ENCODE data around the gene RACK1.
"Not testable (repeated sequence)": the region's sequence is repeated elsewhere in the genome, so short reads cannot be mapped to it uniquely, and the experiment has no call there.

Gene RACK1

GRCh38 chr5:181210698-181211097, 33.0 kb downstream of the RACK1 start:
- not testable (repeated sequence) for DNase-seq

- not testable (repeated sequence) for DNase-seq
Observed at GRCh38 chr5:181210148-181210547, 33.6 kb downstream of the RACK1 start.

- DNase-seq = not testable (repeated sequence)
Observed at GRCh38 chr5:181209006-181209405, 34.7 kb downstream of the RACK1 start.

DNA sequence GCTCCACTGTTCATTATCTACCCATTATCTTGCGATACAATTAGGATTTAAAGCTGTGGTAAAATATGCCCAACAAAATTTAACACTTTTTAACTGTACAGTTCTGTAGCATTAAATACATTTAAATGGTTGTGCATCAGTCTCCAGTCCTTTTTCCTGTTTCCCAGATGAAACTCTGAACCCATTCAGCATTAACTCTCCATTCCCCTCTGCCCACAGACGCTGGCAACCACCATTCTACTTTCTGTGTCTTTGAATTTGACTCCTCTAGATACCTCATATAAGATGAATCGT, 35.8 kb downstream of the RACK1 start:
- DNase-seq = no peak

GRCh38 chr5:181207214-181207959, 36.3 kb downstream of the RACK1 start:
- no peak for DNase-seq

DNA sequence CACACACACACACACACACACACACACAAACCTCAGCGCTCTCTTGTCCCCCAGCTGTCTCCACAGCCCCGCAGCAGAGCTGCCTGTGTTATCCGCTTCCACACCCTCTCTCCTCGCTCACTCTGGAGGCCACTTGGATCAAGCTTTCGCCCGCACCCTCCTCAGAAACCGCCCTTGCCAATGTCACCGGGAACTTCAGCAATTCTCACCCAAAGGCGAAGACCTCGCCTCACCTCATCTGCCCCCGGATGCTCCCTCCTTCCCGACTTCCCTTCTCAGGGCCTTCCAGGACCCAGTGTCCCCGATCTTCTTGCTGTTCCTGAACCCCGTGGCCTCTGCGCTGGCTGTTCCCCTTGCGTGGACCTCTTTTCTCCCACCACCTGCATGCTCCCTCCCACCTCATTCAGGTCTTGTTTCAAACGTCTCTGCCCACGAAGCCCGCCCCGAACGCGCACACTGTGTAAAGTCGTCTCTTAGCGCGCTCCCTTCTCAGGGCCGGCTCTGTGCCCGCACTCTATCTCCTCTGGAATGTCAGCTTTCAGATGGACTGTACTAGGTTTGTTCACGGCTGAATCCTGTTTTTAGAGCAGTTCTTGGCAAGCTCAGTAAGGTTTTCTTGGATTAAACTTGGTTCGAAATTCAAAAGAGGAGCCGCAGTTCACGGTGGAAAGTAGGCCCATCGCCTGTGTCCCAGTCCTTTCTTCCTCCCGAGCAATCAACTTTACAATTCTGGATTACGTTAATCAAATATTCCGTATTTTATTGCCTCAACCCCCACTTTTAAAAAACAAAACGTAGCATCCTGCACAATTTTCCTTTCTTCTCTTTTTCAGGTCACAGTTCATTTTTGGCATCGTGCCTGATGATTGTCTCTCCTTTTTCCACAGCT, 37.7 kb downstream of the RACK1 start:
- DNase-seq = no peak

GRCh38 chr5:181204826-181205760, 38.6 kb downstream of the RACK1 start, which contains the start of gene TRIM7:
TRIM7 (minus strand) TSS chr5:181205196; CDS start chr5:181205110, 86 bp downstream.
- DNase-seq = no peak

DNA sequence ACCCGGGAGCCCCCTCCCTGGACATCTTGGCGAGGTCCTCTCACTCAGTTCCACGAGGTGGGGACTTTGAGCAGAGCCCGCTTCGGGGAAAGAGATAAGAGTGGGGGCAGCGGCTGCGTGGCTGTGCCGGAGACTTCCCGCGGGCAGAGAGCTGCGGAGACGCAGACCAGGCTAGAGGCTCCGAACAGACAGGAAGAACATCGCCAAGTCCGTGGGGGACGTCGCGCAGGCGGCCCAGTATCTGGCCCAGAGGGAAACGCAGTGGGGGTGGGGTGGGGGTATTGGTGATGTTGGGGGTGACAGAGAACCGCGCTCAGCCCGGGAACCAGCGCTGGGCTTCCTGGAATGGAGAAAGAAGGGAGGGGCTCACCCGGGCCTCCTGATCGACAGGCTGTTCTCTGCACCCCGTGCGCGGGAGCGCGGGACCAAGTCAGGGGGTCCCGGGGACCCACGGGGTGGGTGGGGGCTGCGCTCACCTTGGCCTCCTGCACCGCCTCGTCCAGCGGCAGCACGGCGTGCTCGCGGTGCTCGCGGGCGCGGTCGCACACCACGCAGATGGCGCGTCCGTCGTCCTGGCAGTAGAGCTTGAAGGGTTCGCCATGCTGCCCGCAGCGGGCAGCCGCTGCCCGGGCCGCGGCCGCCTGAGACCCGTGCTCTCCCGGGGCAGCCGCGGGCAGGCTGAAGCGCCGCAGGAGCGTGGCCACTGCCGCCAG, 39.4 kb downstream of the RACK1 start:
- no peak for DNase-seq

DNA sequence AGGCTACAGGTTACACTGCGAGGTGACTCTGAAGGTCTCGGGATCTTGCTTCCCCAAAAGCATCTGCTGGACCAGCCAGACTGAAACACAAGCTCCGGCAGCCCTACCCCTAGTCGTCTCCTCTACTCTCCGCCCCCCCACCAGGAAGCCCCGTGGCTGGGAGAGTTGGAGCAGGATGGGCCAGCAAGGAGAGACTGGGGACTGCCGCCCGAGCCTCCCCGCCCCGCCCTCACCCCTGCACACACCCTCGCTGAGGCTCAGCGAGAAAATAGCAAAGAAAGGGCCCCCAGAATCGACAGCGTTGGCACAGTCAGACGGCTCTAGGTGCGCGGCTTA, 40.0 kb downstream of the RACK1 start:
- DNase-seq = no peak

DNA sequence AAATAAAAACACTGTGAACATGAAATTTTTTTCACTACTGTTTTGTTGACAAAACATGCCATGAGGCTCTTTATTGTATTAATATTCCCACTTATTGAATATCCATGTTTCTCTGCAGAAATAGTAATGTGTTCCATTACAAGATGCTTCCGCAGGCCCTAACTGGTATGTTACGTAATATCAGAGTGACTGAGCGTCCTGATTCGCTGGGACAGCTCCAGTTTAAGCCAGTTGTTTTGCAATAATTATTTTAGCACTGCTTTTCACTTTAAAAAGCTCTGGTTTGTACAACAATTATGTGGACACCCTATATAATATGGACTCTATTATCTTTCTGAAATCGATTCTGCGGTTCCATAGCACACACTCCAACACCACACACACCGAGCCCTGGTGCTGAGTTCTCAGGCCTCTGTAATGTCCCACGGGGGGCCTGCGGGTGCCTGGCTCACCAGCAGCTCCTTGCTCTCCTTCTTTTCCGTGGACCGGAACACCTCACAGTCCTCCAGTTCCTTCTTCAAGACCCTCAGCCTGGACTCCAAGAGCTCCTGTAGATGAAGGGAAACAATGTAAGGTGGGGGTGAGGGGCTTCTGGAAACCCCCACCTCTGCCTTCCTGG, 40.5 kb downstream of the RACK1 start:
- no peak for DNase-seq

DNA sequence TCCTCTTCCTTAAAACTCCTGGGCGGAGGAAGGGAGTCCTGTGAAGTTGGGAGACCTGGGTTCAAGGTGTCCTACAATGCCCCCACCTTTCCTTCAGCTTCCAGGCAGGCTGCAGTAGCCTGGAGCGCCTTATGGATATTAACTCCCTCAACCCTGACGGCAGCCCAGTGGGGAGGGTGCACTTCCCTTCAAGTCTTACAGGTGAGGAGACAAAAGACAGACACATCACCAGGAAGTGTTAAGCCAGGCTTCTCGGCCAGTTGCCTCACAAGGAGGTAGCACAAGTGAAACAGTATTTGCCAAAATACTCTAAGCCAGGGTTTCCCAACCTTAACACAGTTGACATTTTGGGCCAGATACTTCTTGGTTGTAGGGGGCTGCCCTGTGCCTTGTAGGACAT, 42.9 kb downstream of the RACK1 start:
- DNase-seq = no peak

GRCh38 chr5:181199881-181200638, 43.6 kb downstream of the RACK1 start:
- DNase-seq = no peak

- no peak for DNase-seq
Observed at GRCh38 chr5:181198905-181199519, 44.7 kb downstream of the RACK1 start.

- DNase-seq = no peak
Observed at GRCh38 chr5:181198106-181198685, 45.5 kb downstream of the RACK1 start.

DNA sequence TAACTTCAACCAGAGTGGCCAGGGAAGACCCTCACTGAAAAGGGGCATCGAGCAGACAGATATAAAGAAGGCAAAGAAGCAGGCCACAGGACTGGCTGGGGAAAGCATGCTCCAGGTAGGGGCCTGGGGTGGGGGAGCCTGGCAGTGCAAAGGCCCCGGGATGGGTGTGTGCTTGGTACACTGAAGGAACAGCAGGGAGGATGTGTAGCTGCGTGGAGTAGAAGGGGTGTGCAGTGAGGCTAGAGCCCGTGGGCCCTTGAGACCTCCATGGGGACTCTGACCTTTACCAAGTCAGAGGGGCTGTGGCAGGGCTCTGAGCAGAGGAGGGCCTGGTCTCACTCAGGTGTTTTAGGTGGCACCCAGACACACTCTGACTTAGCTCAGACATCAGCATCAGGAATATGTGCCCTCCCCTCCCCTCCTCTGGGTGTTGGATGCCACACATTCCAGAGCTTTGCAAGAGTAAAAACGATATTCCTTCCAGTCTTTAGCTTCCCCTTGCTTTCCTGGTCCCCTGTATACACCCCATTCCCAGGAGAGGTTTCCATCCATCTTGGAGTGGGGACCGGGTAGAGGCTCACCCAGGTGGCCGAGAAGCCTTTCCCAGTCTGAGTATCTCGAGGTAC, 46.3 kb downstream of the RACK1 start:
- no peak for DNase-seq

GRCh38 chr5:181195249-181195761, 48.4 kb downstream of the RACK1 start:
- no peak for DNase-seq

DNA sequence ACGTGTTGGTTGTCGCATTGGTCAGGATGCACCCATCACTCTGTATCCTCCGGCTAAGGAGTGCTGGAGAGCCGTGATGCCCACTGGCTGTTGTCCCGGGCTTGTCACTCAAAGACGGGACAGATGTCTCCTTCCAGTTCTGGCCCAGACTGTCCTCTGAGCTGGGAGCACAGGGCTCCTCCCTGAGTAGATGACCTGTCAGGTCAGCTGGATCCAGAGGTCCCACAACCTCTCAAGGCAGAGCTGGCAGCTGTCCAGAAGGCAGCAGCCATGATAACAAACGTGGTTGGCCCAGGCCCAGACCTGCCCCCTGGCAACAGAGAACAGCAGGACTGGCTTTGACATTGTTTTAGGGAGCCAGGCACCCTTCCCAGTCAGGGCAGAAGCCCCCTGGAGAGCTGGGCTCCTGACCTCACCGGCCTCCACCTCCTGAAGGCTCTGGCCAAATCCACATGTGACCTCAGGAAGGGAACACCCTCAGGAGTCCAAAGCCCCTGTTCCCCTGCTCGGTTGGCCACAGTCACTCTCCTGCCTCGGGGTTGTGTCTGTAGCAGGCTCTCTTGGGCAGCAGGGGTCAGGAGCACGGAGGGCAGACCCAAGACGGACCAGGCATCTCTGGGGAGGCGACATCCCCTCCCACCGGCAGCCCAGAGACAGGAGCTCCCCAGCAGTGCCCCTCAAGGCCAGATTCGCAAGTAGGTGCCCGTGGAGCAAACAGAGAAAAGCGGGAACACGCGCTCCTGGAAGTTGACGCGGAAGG, 49.0 kb downstream of the RACK1 start:
- DNase-seq = no peak

DNA sequence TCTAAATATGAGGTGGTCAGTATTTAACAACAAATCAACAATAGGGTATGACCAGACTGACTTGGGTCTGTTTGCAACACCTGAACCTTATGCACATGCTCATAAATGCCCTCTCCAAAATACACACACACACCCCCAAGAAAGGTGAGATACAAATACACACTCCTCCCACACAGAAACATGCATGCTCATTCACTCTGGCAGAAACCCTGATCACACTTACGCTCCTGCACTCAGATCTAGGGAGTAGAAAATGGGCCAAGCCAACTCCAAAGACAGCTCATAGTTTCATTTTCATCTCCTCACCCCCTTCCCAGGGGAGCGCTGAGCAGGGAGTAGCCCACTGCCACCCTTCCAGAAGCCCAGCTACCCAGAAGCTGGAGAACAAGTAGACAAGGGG, 50.0 kb downstream of the RACK1 start:
- DNase-seq = no peak

All from NCI-H82 (cell line).